Fibroblast of lung (primary cell): ENCODE measurements around the gene RNF19B.

Source experiments
- EZH2 ChIP-seq: IDR thresholded peaks from 2 replicates; pipeline ENCODE4 v1.5.1; 2012; ENCODE audit warnings: low read length, control low read depth, mild to moderate bottlenecking; ENCODE audit errors: missing control alignments
- TF ChIP-seq, protein P1 (sequence below), 2 donors: IDR thresholded peaks in 1 of 2; conservative IDR thresholded peaks in 1 of 2; 1 replicate in 1 of 2; 2 replicates in 1 of 2; pipeline ENCODE4 v1.5.1; 2011 to 2012; ENCODE audit warnings: low read length in 2 of 2, control low read depth in 1 of 2, inconsistent platforms in 1 of 2, low read depth in 1 of 2, mild to moderate bottlenecking in 1 of 2

DNA sequence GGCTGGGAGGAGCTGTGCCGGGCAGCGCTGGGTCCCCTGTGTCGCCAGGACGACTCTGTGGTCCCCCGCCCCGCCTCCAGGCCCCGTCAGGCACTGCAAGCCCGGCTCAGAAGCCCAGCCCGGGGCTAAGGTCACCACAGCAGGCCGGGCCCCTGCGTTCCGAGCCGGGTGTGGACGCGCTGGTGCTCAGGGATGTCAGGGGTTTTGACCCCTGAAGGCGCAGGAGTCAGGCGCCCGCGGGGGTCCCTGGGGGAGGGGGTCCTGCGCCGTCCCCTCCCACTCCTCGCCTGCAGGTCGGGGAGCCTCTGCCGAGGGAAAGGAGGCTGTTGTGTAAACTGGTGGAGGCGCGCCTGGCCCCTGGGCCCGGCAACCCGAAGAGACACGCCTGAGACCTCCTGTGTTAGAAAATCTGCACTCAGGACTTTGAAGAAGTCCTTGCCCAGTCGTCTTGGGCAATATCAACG lies 39.7 kb downstream of the RNF19B start:
- TF ChIP-seq, protein P1, sequence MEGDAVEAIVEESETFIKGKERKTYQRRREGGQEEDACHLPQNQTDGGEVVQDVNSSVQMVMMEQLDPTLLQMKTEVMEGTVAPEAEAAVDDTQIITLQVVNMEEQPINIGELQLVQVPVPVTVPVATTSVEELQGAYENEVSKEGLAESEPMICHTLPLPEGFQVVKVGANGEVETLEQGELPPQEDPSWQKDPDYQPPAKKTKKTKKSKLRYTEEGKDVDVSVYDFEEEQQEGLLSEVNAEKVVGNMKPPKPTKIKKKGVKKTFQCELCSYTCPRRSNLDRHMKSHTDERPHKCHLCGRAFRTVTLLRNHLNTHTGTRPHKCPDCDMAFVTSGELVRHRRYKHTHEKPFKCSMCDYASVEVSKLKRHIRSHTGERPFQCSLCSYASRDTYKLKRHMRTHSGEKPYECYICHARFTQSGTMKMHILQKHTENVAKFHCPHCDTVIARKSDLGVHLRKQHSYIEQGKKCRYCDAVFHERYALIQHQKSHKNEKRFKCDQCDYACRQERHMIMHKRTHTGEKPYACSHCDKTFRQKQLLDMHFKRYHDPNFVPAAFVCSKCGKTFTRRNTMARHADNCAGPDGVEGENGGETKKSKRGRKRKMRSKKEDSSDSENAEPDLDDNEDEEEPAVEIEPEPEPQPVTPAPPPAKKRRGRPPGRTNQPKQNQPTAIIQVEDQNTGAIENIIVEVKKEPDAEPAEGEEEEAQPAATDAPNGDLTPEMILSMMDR (conservative IDR thresholded peaks at IDR 0.05 in 1 of 2, IDR thresholded peaks at IDR 0.05 in 1 of 2; ENCODE audit: low read depth in 1 of 2, low read length in 2 of 2): peak in 1 of 2 donors; percentile 5
- no peak for TF ChIP-seq EZH2
